Stimulated activated CD4-positive, alpha-beta T cell treated with anti-CD3 and anti-CD28 coated beads, Interleukin-1b, Interleukin-23, amount 100 ng/mL, for 4 hours (primary cell): Measurements from ENCODE around the gene PRUNE2.

ENCODE experiments used
- DNase-seq, 2 donors: peaks; one replicate each; pipeline ENCODE4 v3.0.0-alpha.2; 2020; ENCODE audit warnings: low read depth in 2 of 2

The PRUNE2 gene

GRCh38 chr9:76902395-76902794, 3.5 kb downstream of the PRUNE2 start:
- DNase-seq = no peak

GRCh38 chr9:76901801-76902200, 4.1 kb downstream of the PRUNE2 start:
- no peak for DNase-seq

GRCh38 chr9:76900884-76901440, 5.0 kb downstream of the PRUNE2 start:
- no peak for DNase-seq

GRCh38 chr9:76898786-76899185, 7.1 kb downstream of the PRUNE2 start:
- no peak for DNase-seq

GRCh38 chr9:76897804-76898525, 7.9 kb downstream of the PRUNE2 start:
- DNase-seq = no peak

GRCh38 chr9:76896035-76896434, 9.9 kb downstream of the PRUNE2 start:
- DNase-seq = no peak

GRCh38 chr9:76895186-76895585, 10.7 kb downstream of the PRUNE2 start:
- DNase-seq = no peak

- no peak for DNase-seq
These were observed 11.7 kb downstream of the PRUNE2 start for GRCh38 chr9:76894198-76894597.

GRCh38 chr9:76893395-76893932, 12.4 kb downstream of the PRUNE2 start:
- DNase-seq = no peak

- no peak for DNase-seq
These were observed 14.0 kb downstream of the PRUNE2 start for GRCh38 chr9:76891874-76892273.

- no peak for DNase-seq
These were observed 14.6 kb downstream of the PRUNE2 start for GRCh38 chr9:76891279-76891678.

- no peak for DNase-seq
These were observed 18.0 kb downstream of the PRUNE2 start for GRCh38 chr9:76887951-76888350.

- no peak for DNase-seq
These were observed 18.7 kb downstream of the PRUNE2 start for GRCh38 chr9:76887003-76887821.

- no peak for DNase-seq
These were observed 19.6 kb downstream of the PRUNE2 start for GRCh38 chr9:76886318-76886717.

- DNase-seq = no peak
These were observed 21.1 kb downstream of the PRUNE2 start for GRCh38 chr9:76884823-76885222.

- DNase-seq = no peak
These were observed 22.5 kb downstream of the PRUNE2 start for GRCh38 chr9:76883341-76883855.

- no peak for DNase-seq
These were observed 23.2 kb downstream of the PRUNE2 start for GRCh38 chr9:76882686-76883085.

GRCh38 chr9:76880210-76880609, 25.7 kb downstream of the PRUNE2 start:
- no peak for DNase-seq

- DNase-seq = no peak
These were observed 27.0 kb downstream of the PRUNE2 start for GRCh38 chr9:76878933-76879332.

- DNase-seq = no peak
These were observed 28.0 kb downstream of the PRUNE2 start for GRCh38 chr9:76877961-76878360.

GRCh38 chr9:76876098-76876497, 29.8 kb downstream of the PRUNE2 start:
- DNase-seq = no peak

GRCh38 chr9:76873821-76874220, 32.1 kb downstream of the PRUNE2 start:
- no peak for DNase-seq
